Pons (tissue), 1 donor: ENCODE measurements around the gene ADAM19.

ENCODE experiments used
- DNase-seq: peaks from one replicate; pipeline ENCODE4 v3.0.0-alpha.2; 2016; ENCODE audit warnings: low spot score

Gene ADAM19

GRCh38 chr5:157541447-157542118, 34.0 kb downstream of the ADAM19 start:
- DNase-seq = no peak

GRCh38 chr5:157540707-157541446, 34.7 kb downstream of the ADAM19 start:
- DNase-seq = no peak

- DNase-seq = no peak
Observed at GRCh38 chr5:157540124-157540523, 35.5 kb downstream of the ADAM19 start.

- no peak for DNase-seq
Observed at GRCh38 chr5:157539503-157540022, 36.0 kb downstream of the ADAM19 start.

- DNase-seq = no peak
Observed at GRCh38 chr5:157538311-157538710, 37.3 kb downstream of the ADAM19 start.

GRCh38 chr5:157535042-157535865, 40.3 kb downstream of the ADAM19 start:
- DNase-seq = no peak

- DNase-seq = peak; percentile 51
Observed at GRCh38 chr5:157533011-157533481, 42.5 kb downstream of the ADAM19 start.

GRCh38 chr5:157532022-157532421, 43.6 kb downstream of the ADAM19 start:
- DNase-seq = no peak

GRCh38 chr5:157530226-157530972, 45.2 kb downstream of the ADAM19 start:
- no peak for DNase-seq

- DNase-seq = peak; percentile 65
Observed at GRCh38 chr5:157529002-157529401, 46.6 kb downstream of the ADAM19 start.

- DNase-seq = no peak
Observed at GRCh38 chr5:157528036-157528632, 47.4 kb downstream of the ADAM19 start.

GRCh38 chr5:157524887-157525286, 50.7 kb downstream of the ADAM19 start:
- no peak for DNase-seq

- no peak for DNase-seq
Observed at GRCh38 chr5:157523976-157524375, 51.6 kb downstream of the ADAM19 start.

GRCh38 chr5:157521704-157522029, 53.9 kb downstream of the ADAM19 start:
- DNase-seq = no peak

GRCh38 chr5:157520911-157521703, 54.5 kb downstream of the ADAM19 start:
- no peak for DNase-seq

- no peak for DNase-seq
Observed at GRCh38 chr5:157519579-157520253, 55.9 kb downstream of the ADAM19 start.

GRCh38 chr5:157518963-157519362, 56.6 kb downstream of the ADAM19 start:
- DNase-seq = no peak

- DNase-seq = no peak
Observed at GRCh38 chr5:157516626-157517325, 58.8 kb downstream of the ADAM19 start.

- no peak for DNase-seq
Observed at GRCh38 chr5:157516006-157516405, 59.6 kb downstream of the ADAM19 start.
